Skeletal muscle satellite cell (primary cell): ENCODE results near the gene PSMC4. TPM values are rescaled to one million over a fixed set of nuclear protein-coding genes. Genes with fewer than 3 reads are reported as not detected.

Experiments used
- H3K27me3 ChIP-seq: 2 replicates; pipeline ENCODE4 v1.7.0; 2013; ENCODE audit warnings: low read length; ENCODE audit not compliant: control insufficient read depth, insufficient read depth
- H3K36me3 ChIP-seq: 2 replicates; pipeline ENCODE4 v1.7.0; 2013; ENCODE audit warnings: mild to moderate bottlenecking, control low read depth, low read length; ENCODE audit not compliant: insufficient read depth
- H3K4me1 ChIP-seq: 2 replicates; pipeline ENCODE4 v1.7.0; 2013; ENCODE audit warnings: low read length; ENCODE audit not compliant: control insufficient read depth, insufficient read depth
- H3K4me2 ChIP-seq: 2 replicates; pipeline ENCODE4 v1.7.0; 2013; ENCODE audit warnings: mild to moderate bottlenecking, low read length
- H3K4me3 ChIP-seq: 2 replicates; pipeline ENCODE4 v1.7.0; 2013; ENCODE audit warnings: low read length
- H3K9ac ChIP-seq: 2 replicates; pipeline ENCODE4 v1.7.0; 2013; ENCODE audit warnings: mild to moderate bottlenecking, low read depth, low read length, moderate library complexity
- H3K9me3 ChIP-seq: replicated peaks from 2 replicates; pipeline ENCODE4 v1.7.0; 2013; ENCODE audit warnings: mild to moderate bottlenecking, control low read depth, low read length
- total RNA-seq: library from RNA; depleted of rRNA; stranded (reverse); fragments of >200 nt; gene quantifications from 2 replicates; pipeline ENCODE4 v1.2.3, GENCODE V29; 2012; rRNA removed

PSMC4 gene
- total RNA-seq, result 164 and 220 TPM in 2 replicates

- Histone ChIP-seq H3K9me3 (no peaks in the 10 kb centered on the region), H3K9ac (peak within 1 kb of the TSS; percentile 94), H3K36me3 (peaks cover 33% of the 10 kb centered on the region), H3K4me1 (peaks cover 19% of the 10 kb centered on the region), H3K4me3 (peak within 1 kb of the TSS; percentile 82), H3K4me2 (peak within 1 kb of the TSS; percentile 91), H3K27me3 (no peaks in the 10 kb centered on the region)
Measured at GRCh38 chr19:39970675-39971379, at the start of gene PSMC4. PSMC4 (plus strand) TSS chr19:39971165; CDS start chr19:39971203, 38 bp downstream.

- no peaks in the 10 kb centered on the region for H3K36me3 ChIP-seq
- no peaks in the 10 kb centered on the region for H3K4me1 ChIP-seq
- no peaks in the 10 kb centered on the region for H3K27me3 ChIP-seq
- no peak overlapping the region for H3K9ac ChIP-seq
- H3K4me3 ChIP-seq, result no peak overlapping the region
- no peaks in the 10 kb centered on the region for H3K9me3 ChIP-seq
- no peak overlapping the region for H3K4me2 ChIP-seq
Measured at GRCh38 chr19:39923862-39924261, 47.1 kb upstream of the PSMC4 start.

- Histone ChIP-seq H3K9me3 (no peaks in the 10 kb centered on the region), H3K27me3 (no peaks in the 10 kb centered on the region), H3K4me3 (no peak overlapping the region), H3K4me2 (no peak overlapping the region), H3K4me1 (no peaks in the 10 kb centered on the region), H3K9ac (no peak overlapping the region), H3K36me3 (no peaks in the 10 kb centered on the region)
Measured at GRCh38 chr19:39924389-39924788, 46.6 kb upstream of the PSMC4 start.

- no peak overlapping the region for H3K4me3 ChIP-seq
- no peaks in the 10 kb centered on the region for H3K4me1 ChIP-seq
- H3K9ac ChIP-seq, result no peak overlapping the region
- H3K27me3 ChIP-seq, result no peaks in the 10 kb centered on the region
- no peaks in the 10 kb centered on the region for H3K36me3 ChIP-seq
- no peak overlapping the region for H3K4me2 ChIP-seq
- no peaks in the 10 kb centered on the region for H3K9me3 ChIP-seq
Measured at GRCh38 chr19:39924952-39925351, 46.0 kb upstream of the PSMC4 start.

- Histone ChIP-seq H3K36me3 (no peaks in the 10 kb centered on the region), H3K9ac (no peak overlapping the region), H3K4me1 (no peaks in the 10 kb centered on the region), H3K27me3 (no peaks in the 10 kb centered on the region), H3K4me3 (no peak overlapping the region), H3K4me2 (no peak overlapping the region), H3K9me3 (no peaks in the 10 kb centered on the region)
Measured at GRCh38 chr19:39926170-39926760, 44.7 kb upstream of the PSMC4 start.

- Histone ChIP-seq H3K27me3 (no peaks in the 10 kb centered on the region), H3K9me3 (no peaks in the 10 kb centered on the region)
Measured at GRCh38 chr19:39927076-39927475, 43.9 kb upstream of the PSMC4 start.

GRCh38 chr19:39927524-39928356 lies 43.2 kb upstream of the PSMC4 start:
- H3K4me2 ChIP-seq, result no peak overlapping the region
- H3K9ac ChIP-seq, result no peak overlapping the region
- H3K36me3 ChIP-seq, result no peaks in the 10 kb centered on the region
- no peak overlapping the region for H3K4me3 ChIP-seq
- H3K27me3 ChIP-seq, result no peaks in the 10 kb centered on the region
- H3K9me3 ChIP-seq, result no peaks in the 10 kb centered on the region
- H3K4me1 ChIP-seq, result no peaks in the 10 kb centered on the region

More at GRCh38 chr19:39927076-39927475, 43.9 kb upstream of the PSMC4 start:
- Histone ChIP-seq H3K4me2 (no peak overlapping the region), H3K4me3 (no peak overlapping the region), H3K36me3 (no peaks in the 10 kb centered on the region), H3K9ac (no peak overlapping the region), H3K4me1 (no peaks in the 10 kb centered on the region)

GRCh38 chr19:39928357-39928725 lies 42.6 kb upstream of the PSMC4 start:
- Histone ChIP-seq H3K9ac (no peak overlapping the region), H3K36me3 (no peaks in the 10 kb centered on the region), H3K9me3 (no peaks in the 10 kb centered on the region), H3K4me3 (no peak overlapping the region), H3K4me1 (no peaks in the 10 kb centered on the region), H3K4me2 (no peak overlapping the region), H3K27me3 (no peaks in the 10 kb centered on the region)

GRCh38 chr19:39929750-39930149 lies 41.2 kb upstream of the PSMC4 start:
- no peak overlapping the region for H3K4me2 ChIP-seq
- H3K36me3 ChIP-seq, result no peaks in the 10 kb centered on the region
- no peaks in the 10 kb centered on the region for H3K9me3 ChIP-seq
- no peak overlapping the region for H3K4me3 ChIP-seq
- no peaks in the 10 kb centered on the region for H3K4me1 ChIP-seq
- H3K9ac ChIP-seq, result no peak overlapping the region
- no peaks in the 10 kb centered on the region for H3K27me3 ChIP-seq

- Histone ChIP-seq H3K4me1 (no peaks in the 10 kb centered on the region), H3K27me3 (no peaks in the 10 kb centered on the region), H3K4me3 (no peak within 1 kb of the TSS), H3K36me3 (no peaks in the 10 kb centered on the region), H3K9ac (no peak within 1 kb of the TSS), H3K4me2 (no peak within 1 kb of the TSS), H3K9me3 (no peaks in the 10 kb centered on the region)
Measured at GRCh38 chr19:39934584-39935363, 36.2 kb upstream of the PSMC4 start, which contains the start of gene FCGBP. FCGBP (minus strand) TSS chr19:39934634.

GRCh38 chr19:39935364-39935661 lies 35.7 kb upstream of the PSMC4 start:
- no peaks in the 10 kb centered on the region for H3K9me3 ChIP-seq
- H3K4me3 ChIP-seq, result no peak overlapping the region
- no peak overlapping the region for H3K9ac ChIP-seq
- no peaks in the 10 kb centered on the region for H3K36me3 ChIP-seq
- H3K4me1 ChIP-seq, result no peaks in the 10 kb centered on the region
- H3K4me2 ChIP-seq, result no peak overlapping the region
- H3K27me3 ChIP-seq, result no peaks in the 10 kb centered on the region
